Ramos (cell line): Measurements from ENCODE around the gene TEX101.

Experiments used
- in situ Hi-C: fragments of 300-500 bp; cut with MboI; formaldehyde crosslinking; loops from one replicate; pipeline ENCODE4 v1.14.3; 2022; ENCODE audit warnings: low sequenced_read_pairs; ENCODE audit not compliant: unreplicated experiment

Gene TEX101

DNA sequence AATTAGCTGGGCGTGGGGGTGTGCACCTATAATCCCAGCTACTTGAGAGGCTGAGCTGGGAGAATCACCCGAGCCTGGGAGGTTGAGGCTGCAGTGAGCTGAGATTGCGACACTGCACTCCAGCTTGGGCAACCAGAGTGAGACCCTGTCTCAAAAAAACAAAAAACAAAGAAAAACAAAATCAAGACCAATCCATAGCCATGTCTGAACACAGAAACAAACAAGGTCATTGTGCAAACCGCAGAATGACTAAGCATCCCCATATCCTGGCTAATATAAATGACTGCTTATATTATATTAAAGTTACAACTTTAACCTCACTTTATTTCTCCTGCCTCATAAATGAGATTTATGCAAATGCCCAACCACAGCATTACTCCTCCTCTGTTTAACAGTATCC is 53.0 kb downstream of the TEX101 start:
- in situ Hi-C loops: no loop called here
